HG03097 (cell line): ENCODE measurements around the gene ILKAP.

ENCODE experiments used
- ATAC-seq: cut with Tn5 transposase; IDR thresholded peaks from one replicate; pipeline ENCODE4 v1.9.1; 2021; ENCODE audit not compliant: unreplicated experiment, low FRiP score

The ILKAP gene

DNA sequence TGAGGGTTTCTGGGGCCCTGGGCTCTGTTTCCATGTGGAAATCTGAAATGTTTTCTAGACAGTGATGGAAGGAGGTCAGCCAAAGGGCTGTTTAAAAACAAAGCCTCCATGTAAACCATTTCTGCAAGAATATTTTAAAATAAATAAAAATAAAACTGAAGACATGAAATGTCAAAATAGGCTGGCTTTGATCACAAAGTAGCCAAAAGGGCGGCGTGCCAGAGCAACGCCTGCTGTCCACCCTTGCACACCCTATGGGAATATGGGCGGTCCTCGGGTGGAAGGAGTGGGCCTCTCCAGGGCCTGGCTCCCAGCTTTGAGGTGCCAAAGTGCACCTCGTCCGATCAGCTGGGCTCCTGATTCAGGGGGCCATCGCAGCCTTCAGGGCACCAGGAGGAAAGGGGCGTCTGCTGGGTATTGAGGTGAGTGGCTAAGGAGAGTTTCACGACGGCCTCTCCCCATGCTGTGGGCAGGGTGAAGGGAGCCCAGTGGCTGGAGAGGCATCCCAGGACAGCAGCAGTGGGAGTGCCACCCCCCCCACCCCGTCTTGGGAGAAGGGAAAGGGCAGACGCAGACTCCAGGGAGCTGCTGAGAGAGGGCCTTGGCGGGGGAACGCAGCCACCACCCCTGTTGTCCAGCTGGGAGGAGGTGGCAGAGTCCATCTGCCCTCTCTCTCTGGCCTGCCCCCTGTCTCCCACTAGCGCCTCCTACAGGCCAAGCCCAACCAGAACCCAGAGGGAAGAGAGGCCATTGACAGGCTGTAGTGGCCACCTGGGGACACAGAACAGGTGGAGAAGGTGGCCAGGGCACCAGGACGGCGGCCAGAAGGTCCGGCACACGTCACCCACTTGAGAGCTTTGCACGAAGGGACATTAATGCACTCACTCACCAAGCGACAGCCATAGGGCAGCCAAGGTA lies 50.5 kb downstream of the ILKAP start:
- ATAC-seq = no peak

DNA sequence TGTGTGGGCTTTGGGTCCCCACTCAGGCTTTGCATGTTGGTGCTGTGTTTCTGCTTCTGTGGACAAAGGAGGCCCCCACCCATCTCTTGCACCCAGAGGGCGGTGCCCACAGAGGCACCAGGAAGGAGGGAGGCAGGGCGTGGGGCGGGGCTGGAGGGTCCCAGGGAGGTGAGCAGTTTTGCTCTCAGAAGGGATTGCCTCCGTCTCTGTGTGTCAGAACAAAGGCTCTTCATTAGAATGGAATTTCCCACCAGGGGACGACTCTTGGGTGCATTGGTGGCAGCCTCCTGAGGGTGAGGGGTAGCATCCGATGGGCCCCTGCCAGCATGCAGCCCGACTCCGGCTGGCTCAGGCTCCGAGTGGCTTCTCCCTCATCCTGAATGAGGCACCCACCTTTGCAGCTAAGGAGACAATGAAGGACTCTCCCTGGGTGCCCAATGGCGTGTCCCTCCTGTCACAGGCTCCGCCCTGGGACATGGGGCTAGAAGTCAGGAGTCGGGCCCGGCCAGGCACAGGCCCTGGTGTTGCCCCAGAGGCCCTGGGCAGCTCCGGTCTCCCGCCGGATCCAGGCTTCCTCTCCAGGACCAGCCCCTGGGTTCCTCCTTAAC lies 51.8 kb downstream of the ILKAP start:
- ATAC-seq = no peak

DNA sequence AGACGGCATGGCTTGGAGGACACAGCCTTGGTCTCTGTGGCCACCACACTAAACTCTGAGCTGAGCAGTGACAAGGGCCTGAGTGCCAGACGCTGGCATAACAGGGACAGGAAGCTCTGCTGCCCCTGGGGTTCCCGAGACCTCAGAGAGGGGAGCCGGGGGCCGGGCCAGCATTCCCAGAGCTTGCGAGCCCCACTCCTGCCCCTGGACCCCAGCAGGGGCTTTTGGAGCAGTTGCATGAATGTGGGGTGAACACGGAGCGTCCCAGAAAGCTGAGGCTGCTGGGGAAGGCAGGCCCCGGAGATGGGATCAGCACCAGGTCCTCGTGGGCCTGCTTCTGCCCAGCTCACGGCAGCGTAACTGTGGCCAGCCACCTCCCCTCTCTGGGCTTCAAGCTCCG lies 52.3 kb downstream of the ILKAP start:
- no peak for ATAC-seq

DNA sequence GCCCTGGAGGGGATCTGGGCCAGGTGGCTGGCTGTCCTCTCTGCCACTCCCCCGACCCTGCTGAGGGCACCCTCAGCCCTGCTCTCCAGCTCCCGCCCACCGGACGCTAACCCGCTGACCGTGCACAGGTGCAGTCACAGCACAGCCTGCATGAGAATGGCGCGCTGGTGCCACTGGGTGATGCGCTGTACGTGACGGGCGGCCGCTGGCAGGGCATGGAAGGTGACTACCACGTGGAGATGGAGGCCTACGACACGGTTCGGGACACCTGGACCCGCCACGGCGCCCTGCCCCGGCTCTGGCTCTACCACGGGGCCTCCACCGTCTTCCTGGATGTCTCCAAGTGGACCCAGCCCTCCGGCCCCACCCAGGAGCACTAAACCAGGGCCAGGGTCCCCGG lies 52.8 kb downstream of the ILKAP start:
- ATAC-seq = no peak

DNA sequence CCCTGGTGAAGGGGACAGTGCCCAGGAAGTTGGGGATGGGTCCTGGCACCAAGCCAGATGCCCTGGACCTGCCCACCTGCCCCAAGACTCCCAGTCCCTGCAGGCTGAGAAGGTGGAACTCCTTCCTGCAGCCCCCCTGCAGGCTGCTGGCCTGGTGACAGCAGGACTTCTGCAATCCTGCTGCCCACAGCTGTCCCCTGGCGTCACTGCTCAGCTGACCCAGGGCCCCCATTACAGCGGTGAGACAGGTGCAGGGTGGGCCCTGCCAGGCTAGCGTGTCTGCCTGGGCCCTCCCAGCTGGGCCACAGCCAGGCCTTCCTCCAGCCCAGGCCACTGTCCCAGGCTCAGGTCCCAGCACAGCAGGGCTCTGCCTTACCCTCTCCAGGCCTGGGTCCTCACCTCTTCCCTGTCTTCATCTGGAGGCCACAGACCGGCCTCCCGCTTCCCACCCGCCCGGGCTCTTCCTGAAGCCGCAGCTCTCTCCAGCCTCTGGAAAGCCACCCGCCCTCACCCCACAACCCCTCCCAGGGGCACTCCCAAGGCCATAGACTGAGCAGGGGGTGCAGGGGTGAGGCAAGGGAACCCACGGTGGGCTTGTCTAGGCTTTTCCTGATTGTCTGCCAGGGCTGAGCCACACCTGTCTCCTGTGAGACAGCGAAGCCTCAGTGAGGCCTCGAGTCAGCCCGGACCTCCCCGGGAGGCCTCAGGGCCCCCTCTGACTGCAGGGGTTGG lies 53.5 kb downstream of the ILKAP start:
- no peak for ATAC-seq

DNA sequence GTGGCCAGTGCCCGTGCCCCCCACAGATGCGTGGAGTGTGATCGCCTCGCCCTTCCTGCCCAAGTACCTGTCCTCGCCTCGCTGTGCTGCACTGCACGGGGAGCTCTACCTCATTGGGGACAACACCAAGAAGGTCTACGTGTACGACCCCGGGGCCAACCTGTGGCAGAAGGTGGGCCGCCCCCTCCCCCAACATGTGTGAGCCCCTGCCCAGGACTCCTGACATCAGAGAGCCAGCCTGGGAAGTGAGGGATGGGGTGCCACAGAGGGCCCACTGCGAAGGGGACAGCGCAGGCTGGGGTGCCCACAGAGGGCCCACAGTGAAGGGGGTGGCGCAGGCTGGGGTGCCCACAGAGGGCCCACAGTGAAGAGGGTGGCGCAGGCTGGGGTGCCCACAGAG lies 54.5 kb downstream of the ILKAP start:
- no peak for ATAC-seq

DNA sequence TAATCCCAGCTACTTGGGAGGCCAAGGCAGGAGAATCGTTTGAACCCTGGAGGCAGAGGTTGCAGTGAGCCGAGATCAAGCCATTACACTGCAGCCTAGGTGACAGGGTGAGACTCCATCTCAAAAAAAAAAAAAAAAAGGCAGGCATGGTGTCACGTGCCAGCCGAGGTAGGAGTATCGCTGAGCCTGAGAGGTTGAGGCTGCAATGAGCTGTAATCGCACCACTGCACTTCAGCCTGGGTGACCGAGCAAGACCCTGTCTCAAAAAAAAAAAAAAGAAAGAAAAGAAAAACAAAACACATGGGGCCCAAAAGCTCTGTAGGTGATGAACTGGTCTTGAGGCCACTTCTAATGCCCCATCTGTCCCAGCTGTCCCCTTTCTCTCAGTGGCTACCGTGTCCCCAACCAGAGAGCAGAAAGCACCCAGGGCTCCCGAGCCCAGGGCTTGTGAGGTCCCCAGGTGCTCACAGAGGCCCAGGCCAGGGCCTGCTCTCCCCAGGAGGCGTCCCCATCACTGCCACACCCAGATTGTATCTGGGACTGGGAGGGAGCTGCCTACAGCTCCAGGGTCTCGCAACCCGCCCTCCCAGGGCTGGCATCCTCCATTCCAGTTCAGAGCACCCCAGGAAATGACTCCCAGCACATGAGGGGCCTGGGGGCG lies 56.5 kb downstream of the ILKAP start:
- no peak for ATAC-seq

DNA sequence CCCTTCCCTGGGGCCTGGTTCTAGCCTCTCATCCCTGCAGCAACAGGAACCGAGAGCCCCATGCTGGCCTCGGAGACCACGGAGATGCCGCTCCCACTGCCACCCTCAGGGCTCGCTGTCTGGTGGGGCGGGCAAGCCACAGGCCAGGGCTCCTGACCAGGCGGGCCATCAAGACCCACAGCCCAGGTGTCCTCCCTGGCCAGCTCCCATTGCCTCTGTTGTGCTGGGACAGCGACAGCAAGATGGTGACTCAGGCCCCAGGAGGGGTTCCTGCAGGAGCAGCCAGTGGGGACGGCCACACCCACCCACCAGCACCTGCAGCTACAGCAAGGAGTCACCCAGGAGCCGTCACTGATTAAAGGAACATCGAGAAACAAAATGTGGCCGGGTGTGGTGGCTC lies 57.6 kb downstream of the ILKAP start:
- ATAC-seq = no peak

DNA sequence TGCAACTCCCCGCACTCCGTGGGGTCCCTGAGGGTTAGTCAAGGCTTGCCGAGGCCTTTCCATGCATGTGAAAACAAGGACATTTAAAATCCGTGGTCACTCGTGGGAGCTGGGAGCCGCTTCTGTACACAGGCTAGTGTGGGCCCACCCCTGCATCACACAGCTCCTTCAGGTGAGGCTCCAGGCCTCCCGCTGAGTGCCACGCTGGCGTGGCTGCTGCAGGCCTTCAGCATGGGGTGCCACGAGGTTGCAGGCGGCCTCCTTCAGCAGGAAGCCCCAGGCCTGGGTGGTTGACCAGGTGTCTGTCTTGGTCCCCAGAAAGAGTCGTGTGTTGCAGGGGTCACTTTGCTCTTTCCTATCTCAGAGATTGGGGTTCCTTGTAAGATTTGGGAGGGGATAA lies 58.4 kb downstream of the ILKAP start:
- ATAC-seq = no peak

DNA sequence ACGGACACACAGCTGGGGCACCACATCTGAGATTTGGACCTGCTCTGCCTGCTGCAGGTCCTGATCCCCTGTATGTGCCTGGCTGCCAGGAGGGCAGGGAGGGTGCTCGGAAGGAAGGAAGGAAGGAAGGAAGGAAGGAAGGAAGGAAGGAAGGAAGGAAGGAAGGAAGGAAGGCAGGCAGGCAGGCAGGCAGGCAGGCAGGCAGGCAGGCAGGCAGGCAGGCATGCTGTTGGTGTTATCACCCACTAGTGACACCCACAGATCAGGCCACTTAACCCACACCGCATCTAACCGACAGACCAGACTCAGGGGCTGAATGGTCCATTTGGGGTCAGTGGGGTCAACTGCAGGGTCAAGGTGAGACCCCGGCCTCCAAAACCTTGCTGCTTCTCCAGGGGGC lies 59.2 kb downstream of the ILKAP start:
- ATAC-seq = no peak

DNA sequence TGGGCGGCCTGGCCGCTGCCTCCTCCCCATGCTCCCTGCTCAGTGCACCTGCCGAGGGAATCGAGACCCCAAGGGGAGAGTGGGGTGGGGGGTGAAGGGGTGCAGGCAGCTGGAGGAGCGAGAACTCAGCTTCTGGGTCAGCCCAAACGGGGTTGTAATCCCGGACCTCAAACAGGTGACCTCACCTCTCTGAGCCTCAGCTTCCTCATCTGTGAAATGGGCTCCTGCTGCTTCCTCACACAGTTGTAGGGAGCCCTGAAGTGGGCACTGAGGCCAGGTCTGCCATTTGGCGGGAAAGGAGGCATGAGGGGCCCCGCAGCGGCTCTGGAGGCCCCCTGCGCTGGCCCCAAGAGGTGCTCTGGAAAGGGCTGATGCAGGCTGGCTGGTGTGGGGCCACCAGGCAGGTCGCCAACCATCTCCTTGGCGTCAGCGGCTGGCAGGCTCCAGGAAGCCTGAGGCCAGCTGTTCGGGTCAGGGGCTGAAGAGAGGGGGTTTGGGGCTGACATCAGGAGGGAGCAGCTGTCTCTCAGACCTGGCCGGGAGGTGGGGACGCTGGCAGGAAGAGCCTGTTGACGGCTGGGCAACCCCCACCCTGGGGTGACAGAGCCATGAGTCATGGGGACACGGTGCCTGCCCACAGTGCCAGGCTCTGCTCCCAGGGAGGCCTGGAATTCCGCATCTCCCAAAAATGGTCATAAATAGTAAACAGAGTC lies 60.1 kb downstream of the ILKAP start:
- no peak for ATAC-seq

DNA sequence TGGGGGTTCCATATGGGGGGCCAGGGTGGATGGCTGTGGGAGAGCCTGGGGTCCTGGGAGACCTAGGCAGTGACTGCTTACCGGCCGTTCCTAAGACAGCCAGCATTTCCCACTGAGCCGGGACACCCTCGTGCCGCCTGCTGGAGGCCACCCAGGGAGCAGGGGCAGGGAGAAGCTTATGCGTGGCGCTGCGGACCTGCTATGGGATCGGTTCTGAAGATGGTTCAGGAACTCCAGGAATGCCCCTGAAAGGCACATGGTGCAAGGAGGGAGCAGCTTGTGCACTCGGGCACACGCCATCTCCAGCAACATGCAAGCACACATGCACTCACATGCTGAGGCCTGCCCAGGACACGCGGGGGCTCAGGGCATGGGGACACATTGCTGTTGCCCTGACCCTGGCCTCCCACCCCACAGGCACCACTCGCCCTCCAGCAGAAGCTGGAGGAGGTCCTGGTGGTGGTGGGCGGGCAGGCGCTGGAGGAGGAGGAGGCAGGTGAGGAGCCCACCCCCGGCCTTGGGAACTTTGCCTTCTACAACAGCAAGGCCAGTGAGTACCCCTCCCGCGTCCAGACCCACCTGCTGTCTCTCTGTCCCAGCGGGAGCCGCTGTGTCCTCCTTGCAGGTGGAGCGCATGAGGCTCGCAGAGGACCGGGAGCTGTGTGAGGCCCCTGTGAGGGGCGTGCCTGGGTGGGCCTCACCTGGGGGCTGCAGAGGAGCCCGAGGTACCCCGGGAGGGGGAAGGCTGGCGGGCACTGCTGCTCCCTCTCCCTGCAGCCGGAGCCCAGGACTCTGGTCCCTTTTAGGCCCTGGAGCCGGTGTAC lies 60.9 kb downstream of the ILKAP start:
- ATAC-seq = no peak

DNA sequence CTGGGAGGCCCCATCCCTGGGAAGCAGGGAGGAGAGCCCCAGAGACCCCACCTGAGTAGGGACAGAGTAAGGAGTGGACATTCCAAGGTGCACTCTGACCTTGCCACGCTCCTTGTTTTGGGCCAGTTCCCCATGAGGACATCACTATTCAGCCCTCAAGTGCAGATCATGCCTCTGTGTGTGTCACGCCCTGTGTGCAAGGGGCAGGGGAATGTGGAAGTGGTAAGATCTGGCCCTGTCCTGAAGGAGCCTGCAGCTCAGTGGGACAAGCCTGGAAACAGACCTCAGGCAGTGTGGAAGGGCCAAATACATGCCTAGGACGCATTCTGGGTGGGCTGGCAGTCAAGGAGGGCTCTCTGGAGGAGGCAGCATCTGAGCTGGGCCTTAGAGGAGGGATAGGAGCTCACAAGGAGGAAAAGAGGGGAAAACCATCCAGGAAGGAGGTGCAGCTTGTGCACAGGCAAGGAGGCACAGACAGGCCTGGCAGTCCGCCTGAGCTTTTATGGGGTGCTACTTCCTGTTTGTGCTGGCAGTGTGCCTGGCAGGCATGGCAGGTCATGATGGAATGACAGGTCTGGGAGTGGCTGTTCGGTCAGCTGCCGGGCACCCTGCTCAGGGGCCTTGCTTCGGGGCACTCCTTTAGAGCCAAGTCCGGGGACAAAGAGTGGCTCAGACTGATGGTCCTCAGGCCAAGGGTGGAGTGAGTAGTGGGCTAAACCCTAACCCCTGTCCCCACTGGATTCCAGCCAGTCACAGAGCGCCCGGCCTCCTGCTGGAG lies 61.8 kb downstream of the ILKAP start:
- ATAC-seq = no peak

DNA sequence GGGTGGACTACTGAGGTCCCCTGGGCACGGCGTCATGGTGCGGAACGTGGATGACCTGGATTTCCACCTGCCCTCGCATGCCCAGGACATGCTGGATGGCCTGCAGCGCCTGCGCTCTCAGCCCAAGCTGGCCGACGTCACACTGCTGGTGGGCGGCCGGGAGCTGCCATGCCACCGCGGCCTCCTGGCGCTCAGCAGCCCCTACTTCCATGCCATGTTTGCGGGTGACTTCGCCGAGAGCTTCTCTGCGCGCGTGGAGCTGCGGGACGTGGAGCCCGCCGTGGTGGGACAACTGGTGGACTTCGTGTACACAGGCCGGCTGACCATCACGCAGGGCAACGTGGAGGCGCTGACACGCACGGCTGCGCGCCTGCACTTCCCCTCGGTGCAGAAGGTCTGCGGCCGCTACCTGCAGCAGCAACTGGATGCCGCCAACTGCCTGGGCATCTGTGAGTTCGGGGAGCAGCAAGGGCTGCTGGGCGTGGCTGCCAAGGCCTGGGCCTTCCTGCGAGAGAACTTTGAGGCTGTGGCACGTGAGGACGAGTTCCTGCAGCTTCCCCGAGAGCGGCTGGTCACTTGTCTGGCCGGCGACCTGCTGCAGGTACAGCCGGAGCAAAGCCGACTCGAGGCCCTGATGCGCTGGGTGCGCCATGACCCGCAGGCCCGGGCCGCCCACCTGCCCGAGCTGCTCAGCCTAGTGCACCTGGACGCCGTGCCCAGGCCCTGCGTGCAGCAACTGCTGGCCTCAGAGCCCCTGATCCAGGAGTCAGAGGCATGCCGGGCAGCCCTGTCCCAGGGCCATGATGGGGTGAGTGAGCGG lies 62.6 kb downstream of the ILKAP start:
- ATAC-seq = no peak

DNA sequence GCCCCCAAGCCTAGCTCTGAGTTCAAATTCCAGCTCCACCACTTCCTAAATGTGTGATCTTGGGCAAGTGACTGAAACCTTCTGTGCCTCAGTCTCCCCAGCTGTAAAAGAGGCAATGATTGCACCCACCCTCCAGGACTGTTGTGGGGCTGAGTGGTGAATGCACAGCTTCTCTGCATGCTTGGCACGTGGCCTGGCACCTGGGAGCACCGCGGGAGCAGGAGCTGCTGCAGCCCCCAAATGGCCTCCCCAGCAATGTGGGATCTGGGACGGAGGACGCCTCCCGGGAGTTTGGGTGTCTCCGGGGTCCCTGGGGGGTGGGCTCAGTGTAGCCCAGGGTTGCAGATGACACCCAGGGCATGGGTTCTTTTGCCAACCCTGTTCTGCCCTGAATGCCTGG lies 63.5 kb downstream of the ILKAP start:
- no peak for ATAC-seq

DNA sequence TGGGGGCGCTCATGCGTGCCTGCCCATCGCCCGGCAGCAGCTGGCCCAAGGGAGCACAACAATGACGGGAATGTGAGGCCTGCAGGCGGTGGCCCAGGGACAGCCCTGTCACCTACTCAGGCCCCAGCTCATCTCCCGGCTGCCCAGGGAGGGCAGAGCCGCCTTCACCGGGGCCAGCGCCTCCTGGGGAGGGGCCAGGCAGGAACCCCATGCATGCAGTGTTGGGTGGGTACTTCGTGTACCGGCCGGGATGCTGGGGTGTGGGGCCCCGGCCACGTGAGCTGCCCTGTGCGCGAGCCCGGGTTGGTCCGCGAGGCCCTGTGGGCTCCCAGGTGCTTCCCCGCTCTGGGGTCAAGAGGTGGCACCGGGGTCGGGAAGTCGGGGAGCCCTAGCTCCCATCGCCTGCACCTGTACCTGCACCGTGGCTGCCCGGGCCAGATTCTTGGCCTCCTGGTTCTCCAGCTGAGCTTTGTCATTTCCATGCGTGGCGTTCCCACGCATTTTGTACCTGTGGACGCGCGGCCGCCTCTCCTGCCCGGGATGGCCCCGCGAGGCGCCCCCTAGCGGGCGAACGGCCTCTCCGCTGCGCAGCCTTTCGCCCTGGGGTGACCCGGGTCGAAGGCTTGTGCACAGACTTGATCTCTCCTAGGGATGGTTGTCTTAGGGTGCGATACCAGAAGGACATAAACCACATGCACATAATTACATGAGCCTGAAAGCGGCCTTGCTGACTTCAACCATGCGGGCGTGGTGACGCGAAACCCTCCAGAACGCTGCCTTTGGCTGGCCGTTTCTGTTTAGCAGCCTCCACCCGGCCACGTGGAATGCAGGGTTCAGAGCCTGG lies 64.1 kb downstream of the ILKAP start:
- no peak for ATAC-seq
